IPS DF 19.7 (cell line): ENCODE results near the gene SCARB1.

ENCODE experiments used
- DNase-seq: peaks from one replicate; pipeline ENCODE4 v3.0.0-alpha.2; 2013; ENCODE audit warnings: low read depth, low spot score

Gene SCARB1

GRCh38 chr12:124842800-124843510, 20.7 kb downstream of the SCARB1 start:
- no peak for DNase-seq

GRCh38 chr12:124842073-124842749, 21.5 kb downstream of the SCARB1 start:
- no peak for DNase-seq

GRCh38 chr12:124841558-124841945, 22.1 kb downstream of the SCARB1 start:
- no peak for DNase-seq

- DNase-seq = no peak
These were observed 25.5 kb downstream of the SCARB1 start for GRCh38 chr12:124837958-124838803.

GRCh38 chr12:124837249-124837897, 26.3 kb downstream of the SCARB1 start:
- no peak for DNase-seq

GRCh38 chr12:124836759-124837158, 26.9 kb downstream of the SCARB1 start:
- DNase-seq = no peak

GRCh38 chr12:124835656-124836410, 27.8 kb downstream of the SCARB1 start:
- DNase-seq = no peak

- DNase-seq = no peak
These were observed 28.8 kb downstream of the SCARB1 start for GRCh38 chr12:124834822-124835221.

GRCh38 chr12:124833693-124834122, 30.0 kb downstream of the SCARB1 start:
- peak; percentile 78 for DNase-seq

- DNase-seq = no peak
These were observed 30.8 kb downstream of the SCARB1 start for GRCh38 chr12:124832856-124833255.

GRCh38 chr12:124831590-124831989, 32.1 kb downstream of the SCARB1 start:
- DNase-seq = no peak

GRCh38 chr12:124830306-124830705, 33.4 kb downstream of the SCARB1 start:
- no peak for DNase-seq

GRCh38 chr12:124829708-124830304, 33.9 kb downstream of the SCARB1 start:
- DNase-seq = no peak

GRCh38 chr12:124829008-124829707, 34.5 kb downstream of the SCARB1 start:
- DNase-seq = no peak

GRCh38 chr12:124828264-124829007, 35.2 kb downstream of the SCARB1 start:
- DNase-seq = no peak

- no peak for DNase-seq
These were observed 36.0 kb downstream of the SCARB1 start for GRCh38 chr12:124827588-124828184.

- no peak for DNase-seq
These were observed 39.5 kb downstream of the SCARB1 start for GRCh38 chr12:124824195-124824594.

- DNase-seq = no peak
These were observed 40.2 kb downstream of the SCARB1 start for GRCh38 chr12:124823272-124823970.
